Thyroid gland (tissue), 4 donors: Measurements from ENCODE around the gene GPR156. TPM values are rescaled to one million over a fixed set of nuclear protein-coding genes. Genes with fewer than 3 reads are reported as not detected.

Experiments used
- DNase-seq, 2 donors: peaks; one replicate each; pipeline ENCODE4 v3.0.0-alpha.2; 2019
- H3K27ac ChIP-seq, 3 donors: fragments of 200-600 bp; sonication (generic); 1 replicate in 2 of 3; 2 replicates in 1 of 3; pipeline ENCODE4 v1.5.1; 2016 to 2019; ENCODE audit warnings: mild to moderate bottlenecking in 1 of 3, moderate library complexity in 1 of 3
- H3K27me3 ChIP-seq: fragments of 200-600 bp; sonication (generic); one replicate; pipeline ENCODE4 v1.5.1; 2019
- H3K36me3 ChIP-seq, 2 donors: fragments of 200-600 bp; sonication (generic); one replicate each; pipeline ENCODE4 v1.5.1; 2016 to 2019
- H3K4me1 ChIP-seq, 2 donors: fragments of 200-600 bp; sonication (generic); one replicate each; pipeline ENCODE4 v1.5.1; 2017 to 2019
- H3K4me3 ChIP-seq, 3 donors: fragments of 200-600 bp; sonication (generic); replicated peaks in 1 of 3; 1 replicate in 2 of 3; 2 replicates in 1 of 3; pipeline ENCODE4 v1.5.1; 2016; ENCODE audit warnings: mild to moderate bottlenecking in 1 of 3
- H3K9me3 ChIP-seq: fragments of 200-600 bp; sonication (generic); one replicate; pipeline ENCODE4 v1.5.1; 2017
- CTCF ChIP-seq, 6 experiments: fragments of 200-600 bp in 3 of 6; fragments of 450-650 bp in 3 of 6; sonication (generic) in 3 of 6; IDR thresholded peaks; one replicate each; pipeline ENCODE4 v1.5.1; 2016 to 2019; ENCODE audit warnings: antibody characterized with exemption in 6 of 6, mild to moderate bottlenecking in 2 of 6, inconsistent platforms in 1 of 6, moderate library complexity in 1 of 6
- POLR2A ChIP-seq, 2 donors: fragments of 450-650 bp; IDR thresholded peaks; one replicate each; pipeline ENCODE4 v1.6.1; 2017; ENCODE audit warnings: antibody characterized with exemption in 2 of 2, mild to moderate bottlenecking in 2 of 2, moderate library complexity in 1 of 2
- WGBS, 2 donors: methylation state at CpG; one replicate each; pipeline ENCODE4 v1.1.5; 2017; 5-methylcytosine and 5-hydroxymethylcytosine counted together
- intact Hi-C: fragments of 100-400 bp; cut with DNase I; formaldehyde crosslinking; loops from one replicate; pipeline ENCODE4 v1.15.1; 2023
- total RNA-seq, 4 donors: library from RNA; depleted of rRNA; stranded (reverse); fragments of >200 nt; gene quantifications; one replicate each; pipeline ENCODE4 v1.2.3, GENCODE V29; 2016

Gene GPR156
- total RNA-seq, 4 donors from 2014 or later: not detected

GRCh38 chr3:120275618-120276017 lies 9.4 kb downstream of the GPR156 start:
- WGBS, 2 donors: 61 to 67% methylated on average over 4 of the region's 4 CpGs
- Histone ChIP-seq H3K36me3 (no peaks in the 10 kb centered on the region), H3K9me3 (no peaks in the 10 kb centered on the region), H3K4me1 (no peaks in the 10 kb centered on the region), H3K27ac (no peak overlapping the region), H3K27me3 (no peaks in the 10 kb centered on the region), H3K4me3 (no peak overlapping the region)
- DNase-seq: no peak
- no peak for TF ChIP-seq CTCF (IDR thresholded peaks at IDR 0.05)
- TF ChIP-seq POLR2A (IDR thresholded peaks at IDR 0.05): no peak
- intact Hi-C loops: no loop called here

- Histone ChIP-seq H3K4me1 (no peaks in the 10 kb centered on the region), H3K9me3 (no peaks in the 10 kb centered on the region), H3K4me3 (no peak overlapping the region), H3K27me3 (no peaks in the 10 kb centered on the region), H3K27ac (peak overlapping the region in 1 of 3 donors; percentile 26), H3K36me3 (no peaks in the 10 kb centered on the region)
- WGBS, 2 donors: 7 to 22% methylated on average over 5 of the region's 5 CpGs
- DNase-seq: peak; percentile 61 to 70
- intact Hi-C loops: no loop called here
- no peak for TF ChIP-seq CTCF (IDR thresholded peaks at IDR 0.05)
- TF ChIP-seq POLR2A (IDR thresholded peaks at IDR 0.05): no peak
Measured at GRCh38 chr3:120274739-120275167, 10.3 kb downstream of the GPR156 start.

- Histone ChIP-seq H3K27me3 (no peaks in the 10 kb centered on the region), H3K27ac (no peak overlapping the region)
- 70 to 79% methylated on average over 1 of the region's 1 CpG for WGBS, 2 donors
Measured at GRCh38 chr3:120272286-120272685, 12.7 kb downstream of the GPR156 start.

GRCh38 chr3:120265989-120266388 lies 19.0 kb downstream of the GPR156 start:
- DNase-seq: no peak
- Histone ChIP-seq H3K9me3 (no peaks in the 10 kb centered on the region), H3K27me3 (no peaks in the 10 kb centered on the region), H3K4me3 (no peak overlapping the region), H3K27ac (no peak overlapping the region), H3K4me1 (no peaks in the 10 kb centered on the region), H3K36me3 (no peaks in the 10 kb centered on the region)
- WGBS, 2 donors: 70 to 79% methylated on average over 5 of the region's 5 CpGs
- no peak for TF ChIP-seq CTCF (IDR thresholded peaks at IDR 0.05)
- TF ChIP-seq POLR2A (IDR thresholded peaks at IDR 0.05): no peak
- intact Hi-C loops: no loop called here

More at GRCh38 chr3:120272286-120272685, 12.7 kb downstream of the GPR156 start:
- Histone ChIP-seq H3K36me3 (no peaks in the 10 kb centered on the region), H3K9me3 (no peaks in the 10 kb centered on the region), H3K4me1 (no peaks in the 10 kb centered on the region), H3K4me3 (no peak overlapping the region)
- DNase-seq: no peak
- intact Hi-C loops: no loop called here
- TF ChIP-seq CTCF (IDR thresholded peaks at IDR 0.05): no peak
- TF ChIP-seq POLR2A (IDR thresholded peaks at IDR 0.05): no peak

GRCh38 chr3:120264963-120265362 lies 20.1 kb downstream of the GPR156 start:
- no peak overlapping the region for H3K4me3 ChIP-seq
- DNase-seq: no peak
- no peaks in the 10 kb centered on the region for H3K4me1 ChIP-seq
- H3K36me3 ChIP-seq: no peaks in the 10 kb centered on the region
- H3K9me3 ChIP-seq: no peaks in the 10 kb centered on the region
- TF ChIP-seq CTCF (IDR thresholded peaks at IDR 0.05): no peak
- no peak for TF ChIP-seq POLR2A (IDR thresholded peaks at IDR 0.05)
- H3K27ac ChIP-seq: no peak overlapping the region
- intact Hi-C loops: no loop called here
- H3K27me3 ChIP-seq: no peaks in the 10 kb centered on the region
- WGBS, 2 donors: 89 to 100% methylated on average over 1 of the region's 1 CpG
